ENCODE data around the gene GAREM1.

DNA sequence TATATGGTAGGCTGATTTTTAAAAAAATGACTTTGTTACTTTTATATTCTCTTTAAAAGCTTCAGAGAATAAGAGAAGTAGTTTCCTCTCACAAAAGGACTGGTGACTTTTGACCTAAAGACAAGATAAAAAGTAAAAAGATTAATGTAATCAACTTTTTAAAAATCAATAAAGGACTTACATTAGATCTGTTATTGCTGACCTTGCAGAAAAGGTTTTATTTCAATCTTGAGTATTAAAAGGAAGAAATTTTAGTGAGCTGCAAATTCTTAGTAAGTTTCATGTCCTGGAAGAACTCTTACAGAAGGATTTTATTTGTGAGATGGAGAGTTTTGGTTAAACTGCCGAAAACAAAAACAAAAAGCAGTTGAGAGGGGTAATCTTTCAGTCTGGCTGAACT, 2.2 kb upstream of the GAREM1 start:
- TF ChIP-seq, protein P1, sequence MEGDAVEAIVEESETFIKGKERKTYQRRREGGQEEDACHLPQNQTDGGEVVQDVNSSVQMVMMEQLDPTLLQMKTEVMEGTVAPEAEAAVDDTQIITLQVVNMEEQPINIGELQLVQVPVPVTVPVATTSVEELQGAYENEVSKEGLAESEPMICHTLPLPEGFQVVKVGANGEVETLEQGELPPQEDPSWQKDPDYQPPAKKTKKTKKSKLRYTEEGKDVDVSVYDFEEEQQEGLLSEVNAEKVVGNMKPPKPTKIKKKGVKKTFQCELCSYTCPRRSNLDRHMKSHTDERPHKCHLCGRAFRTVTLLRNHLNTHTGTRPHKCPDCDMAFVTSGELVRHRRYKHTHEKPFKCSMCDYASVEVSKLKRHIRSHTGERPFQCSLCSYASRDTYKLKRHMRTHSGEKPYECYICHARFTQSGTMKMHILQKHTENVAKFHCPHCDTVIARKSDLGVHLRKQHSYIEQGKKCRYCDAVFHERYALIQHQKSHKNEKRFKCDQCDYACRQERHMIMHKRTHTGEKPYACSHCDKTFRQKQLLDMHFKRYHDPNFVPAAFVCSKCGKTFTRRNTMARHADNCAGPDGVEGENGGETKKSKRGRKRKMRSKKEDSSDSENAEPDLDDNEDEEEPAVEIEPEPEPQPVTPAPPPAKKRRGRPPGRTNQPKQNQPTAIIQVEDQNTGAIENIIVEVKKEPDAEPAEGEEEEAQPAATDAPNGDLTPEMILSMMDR (IDR thresholded peaks at IDR 0.05), result no peak
- TF ChIP-seq POLR2A (IDR thresholded peaks at IDR 0.05), result no peak

Data from Peyer's patch (tissue), 4 donors.